ENCODE results near the gene NDUFS7.

Gene NDUFS7

GRCh38 chr19:1360126-1360817 lies 23.4 kb upstream of the NDUFS7 start:
- TF ChIP-seq ZNF274 (IDR thresholded peaks at IDR 0.05; ENCODE audit: low read depth, low read length) = no peak
- H3K4me3 ChIP-seq (ENCODE audit: low read length) = no peak overlapping the region

GRCh38 chr19:1360818-1361461 lies 22.8 kb upstream of the NDUFS7 start:
- no peak overlapping the region for H3K4me3 ChIP-seq (ENCODE audit: low read length)
- TF ChIP-seq ZNF274 (IDR thresholded peaks at IDR 0.05; ENCODE audit: low read depth, low read length) = no peak

GRCh38 chr19:1361601-1362386 lies 21.9 kb upstream of the NDUFS7 start:
- TF ChIP-seq ZNF274 (IDR thresholded peaks at IDR 0.05; ENCODE audit: low read depth, low read length) = no peak
- peak overlapping the region; percentile 19; the same call in 1 of the 2 replicates for H3K4me3 ChIP-seq (ENCODE audit: low read length)

GRCh38 chr19:1362387-1363257 lies 21.1 kb upstream of the NDUFS7 start:
- no peak for TF ChIP-seq ZNF274 (IDR thresholded peaks at IDR 0.05; ENCODE audit: low read depth, low read length)
- H3K4me3 ChIP-seq (ENCODE audit: low read length) = peak overlapping the region; percentile 34; the same call in 1 of the 2 replicates

- peak overlapping the region; percentile 34; the same call in 1 of the 2 replicates for H3K4me3 ChIP-seq (ENCODE audit: low read length)
These were observed 20.1 kb upstream of the NDUFS7 start for GRCh38 chr19:1363599-1363998.

GRCh38 chr19:1364070-1364704 lies 19.5 kb upstream of the NDUFS7 start:
- no peak for TF ChIP-seq ZNF274 (IDR thresholded peaks at IDR 0.05; ENCODE audit: low read depth, low read length)
- H3K4me3 ChIP-seq (ENCODE audit: low read length) = no peak overlapping the region; the same call in 1 of the 2 replicates

More at GRCh38 chr19:1363599-1363998, 20.1 kb upstream of the NDUFS7 start:
- TF ChIP-seq ZNF274 (IDR thresholded peaks at IDR 0.05; ENCODE audit: low read depth, low read length) = no peak

GRCh38 chr19:1365319-1366269 lies 18.1 kb upstream of the NDUFS7 start:
- TF ChIP-seq ZNF274 (IDR thresholded peaks at IDR 0.05; ENCODE audit: low read depth, low read length) = no peak
- H3K4me3 ChIP-seq (ENCODE audit: low read length) = no peak overlapping the region

- H3K4me3 ChIP-seq (ENCODE audit: low read length) = no peak overlapping the region
- no peak for TF ChIP-seq ZNF274 (IDR thresholded peaks at IDR 0.05; ENCODE audit: low read depth, low read length)
These were observed 17.4 kb upstream of the NDUFS7 start for GRCh38 chr19:1366296-1366695.

- no peak overlapping the region for H3K4me3 ChIP-seq (ENCODE audit: low read length)
- TF ChIP-seq ZNF274 (IDR thresholded peaks at IDR 0.05; ENCODE audit: low read depth, low read length) = no peak
These were observed 16.5 kb upstream of the NDUFS7 start for GRCh38 chr19:1366899-1367870.

GRCh38 chr19:1369214-1369805 lies 14.4 kb upstream of the NDUFS7 start:
- TF ChIP-seq ZNF274 (IDR thresholded peaks at IDR 0.05; ENCODE audit: low read depth, low read length) = no peak
- no peak overlapping the region for H3K4me3 ChIP-seq (ENCODE audit: low read length)
